ENCODE data around the gene SGMS1.

DNA sequence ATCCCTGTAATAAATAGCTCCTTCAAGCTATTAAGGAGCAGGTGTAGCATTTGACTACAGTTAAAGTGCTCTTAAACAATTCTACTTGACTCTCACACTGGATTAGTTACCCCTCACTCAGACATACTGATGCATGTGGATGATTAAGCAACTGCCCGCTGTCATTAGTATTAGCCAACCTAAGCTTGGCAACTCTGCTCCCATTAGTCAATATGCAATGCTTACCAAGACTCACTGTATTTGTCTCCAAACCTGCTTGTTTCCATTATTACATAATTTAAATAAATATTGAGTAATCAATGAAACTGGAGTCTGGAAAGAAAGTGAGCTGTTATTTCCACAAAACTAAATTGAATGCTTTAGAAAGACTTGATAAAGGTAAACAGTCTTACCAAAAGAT lies 228.5 kb downstream of the SGMS1 start:
- TF ChIP-seq, protein P1, sequence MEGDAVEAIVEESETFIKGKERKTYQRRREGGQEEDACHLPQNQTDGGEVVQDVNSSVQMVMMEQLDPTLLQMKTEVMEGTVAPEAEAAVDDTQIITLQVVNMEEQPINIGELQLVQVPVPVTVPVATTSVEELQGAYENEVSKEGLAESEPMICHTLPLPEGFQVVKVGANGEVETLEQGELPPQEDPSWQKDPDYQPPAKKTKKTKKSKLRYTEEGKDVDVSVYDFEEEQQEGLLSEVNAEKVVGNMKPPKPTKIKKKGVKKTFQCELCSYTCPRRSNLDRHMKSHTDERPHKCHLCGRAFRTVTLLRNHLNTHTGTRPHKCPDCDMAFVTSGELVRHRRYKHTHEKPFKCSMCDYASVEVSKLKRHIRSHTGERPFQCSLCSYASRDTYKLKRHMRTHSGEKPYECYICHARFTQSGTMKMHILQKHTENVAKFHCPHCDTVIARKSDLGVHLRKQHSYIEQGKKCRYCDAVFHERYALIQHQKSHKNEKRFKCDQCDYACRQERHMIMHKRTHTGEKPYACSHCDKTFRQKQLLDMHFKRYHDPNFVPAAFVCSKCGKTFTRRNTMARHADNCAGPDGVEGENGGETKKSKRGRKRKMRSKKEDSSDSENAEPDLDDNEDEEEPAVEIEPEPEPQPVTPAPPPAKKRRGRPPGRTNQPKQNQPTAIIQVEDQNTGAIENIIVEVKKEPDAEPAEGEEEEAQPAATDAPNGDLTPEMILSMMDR (IDR thresholded peaks at IDR 0.05; ENCODE audit: insufficient read depth, low read depth, low read length), result no peak
- no peak for TF ChIP-seq EZH2 (IDR thresholded peaks at IDR 0.05; ENCODE audit: insufficient read depth, low read length)
